CD4-positive, alpha-beta T cell treated with Interleukin-17A for 1 hour (primary cell): Measurements from ENCODE around the gene SH3BGR.
"Not testable (repeated sequence)": the region's sequence is repeated elsewhere in the genome, so short reads cannot be mapped to it uniquely, and the experiment has no call there.

Experiments used
- DNase-seq: peaks from one replicate; pipeline ENCODE4 v3.0.0-alpha.2; 2020

SH3BGR gene

GRCh38 chr21:39451332-39452206 is at the start of gene SH3BGR:
Gene SH3BGR, plus strand, starts transcription at chr21:39451970. Its CDS starts 127 bp downstream, at chr21:39452097.
- no peak for DNase-seq

GRCh38 chr21:39406065-39406464 is 45.7 kb upstream of the SH3BGR start:
- no peak for DNase-seq

DNA sequence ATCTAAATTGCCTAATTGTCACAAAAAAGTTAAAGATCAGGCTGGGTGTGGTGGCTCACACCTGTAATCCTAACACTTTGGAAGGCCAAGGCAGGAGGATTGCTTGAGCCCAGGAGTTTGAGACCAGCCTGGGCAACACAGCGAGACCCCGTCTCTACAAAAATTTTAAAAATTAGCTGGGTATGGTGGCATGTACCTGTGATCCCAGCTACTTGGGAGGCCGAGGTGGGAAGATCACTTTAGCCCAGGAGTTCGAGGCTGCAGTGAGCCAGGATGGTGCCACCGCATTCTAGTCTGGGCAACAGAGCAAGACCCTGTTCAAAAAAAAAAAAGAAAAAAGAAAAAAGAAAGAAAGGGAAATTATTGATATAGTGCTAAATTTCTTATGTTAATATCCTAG is 32.6 kb upstream of the SH3BGR start:
- DNase-seq = not testable (repeated sequence)

DNA sequence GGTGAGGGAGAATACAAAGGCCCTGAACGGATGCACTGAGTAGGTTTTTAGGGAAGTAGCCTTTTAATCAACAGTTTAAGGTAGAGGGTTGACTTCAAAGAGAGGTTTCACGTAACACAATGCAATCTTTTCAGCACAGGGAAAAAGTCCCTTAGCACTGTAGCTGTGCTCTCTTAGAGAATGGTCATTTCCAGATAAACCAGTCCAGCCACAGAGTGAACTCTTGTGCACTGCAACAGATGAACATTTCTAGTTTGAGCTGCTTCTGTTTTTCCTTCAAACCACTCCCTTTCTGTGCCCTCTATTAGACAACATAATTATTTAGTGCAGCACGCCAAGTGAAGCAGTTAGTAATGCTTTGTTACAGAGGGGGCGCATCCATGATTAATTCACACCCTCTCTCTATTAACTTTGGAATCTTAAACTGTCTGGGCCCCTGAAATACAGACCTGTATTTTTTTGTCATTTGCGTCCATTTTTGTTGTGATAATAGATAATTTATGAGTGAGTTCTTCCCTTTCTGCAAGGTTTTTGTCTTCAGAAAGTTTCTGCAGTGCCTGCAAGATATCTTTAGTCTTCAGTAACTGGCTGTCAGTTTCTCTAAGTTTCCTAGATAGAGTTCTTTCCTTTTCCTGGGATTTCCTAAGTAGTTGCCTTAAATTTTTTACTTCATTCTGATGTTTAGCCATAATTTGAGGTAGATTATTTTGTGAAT is 29.1 kb upstream of the SH3BGR start:
- DNase-seq = no peak

DNA sequence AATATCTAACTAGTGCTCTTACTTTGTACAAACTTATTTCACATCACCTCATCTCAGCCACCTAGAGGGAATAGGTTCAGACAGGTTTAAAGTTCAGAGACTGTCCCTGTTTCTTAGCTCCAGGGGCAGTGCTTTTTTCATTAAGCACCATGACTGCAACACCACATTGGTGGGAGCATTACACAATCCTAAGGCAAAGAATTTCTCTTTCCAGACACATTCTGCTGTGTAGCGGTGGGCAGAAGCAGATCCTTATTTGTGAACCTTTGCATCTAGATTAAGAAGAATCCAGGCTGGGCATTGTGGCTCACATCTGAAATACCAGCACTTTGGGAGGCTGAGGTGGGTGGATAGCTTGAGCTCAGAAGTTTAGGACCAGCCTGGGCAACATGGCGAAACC is 22.3 kb upstream of the SH3BGR start:
- DNase-seq = no peak

DNA sequence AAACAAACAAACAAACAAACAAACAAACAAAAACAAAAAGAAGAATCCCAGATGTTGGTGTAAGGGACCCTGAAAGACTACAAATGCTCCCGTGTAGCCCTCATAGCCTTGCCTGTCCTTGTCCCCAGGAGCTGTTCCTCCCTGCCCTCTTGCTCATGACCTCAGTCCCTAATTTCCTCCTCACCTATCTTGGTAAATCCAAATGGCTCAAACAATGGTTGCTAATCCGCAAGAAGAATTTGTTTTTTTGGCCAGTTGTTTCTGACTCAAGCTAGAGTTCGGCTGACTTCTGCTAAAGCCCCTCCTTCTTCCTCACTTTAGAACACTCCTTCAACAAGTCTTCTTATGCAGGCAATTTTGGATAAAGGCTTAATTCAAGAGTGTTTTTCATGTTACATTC is 21.8 kb upstream of the SH3BGR start:
- no peak for DNase-seq

DNA sequence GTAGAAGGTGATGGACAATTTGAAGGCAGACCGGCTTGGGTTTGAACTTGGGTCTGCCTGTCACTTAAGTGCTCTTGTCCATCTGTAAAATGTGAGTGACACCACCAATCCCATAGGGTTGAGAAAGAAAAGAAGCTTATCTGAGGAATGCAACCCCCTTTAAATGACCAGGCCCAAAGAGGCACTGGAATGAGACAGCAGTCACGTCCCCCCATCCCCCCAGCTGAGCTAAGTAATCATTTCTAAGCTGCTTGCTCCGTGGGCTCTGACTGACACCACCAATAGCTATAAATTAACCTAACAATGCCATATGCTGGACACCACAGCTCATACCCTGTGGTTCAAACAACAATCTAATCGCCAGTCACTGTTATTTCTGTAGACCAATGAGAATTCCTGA is 21.3 kb upstream of the SH3BGR start:
- no peak for DNase-seq

DNA sequence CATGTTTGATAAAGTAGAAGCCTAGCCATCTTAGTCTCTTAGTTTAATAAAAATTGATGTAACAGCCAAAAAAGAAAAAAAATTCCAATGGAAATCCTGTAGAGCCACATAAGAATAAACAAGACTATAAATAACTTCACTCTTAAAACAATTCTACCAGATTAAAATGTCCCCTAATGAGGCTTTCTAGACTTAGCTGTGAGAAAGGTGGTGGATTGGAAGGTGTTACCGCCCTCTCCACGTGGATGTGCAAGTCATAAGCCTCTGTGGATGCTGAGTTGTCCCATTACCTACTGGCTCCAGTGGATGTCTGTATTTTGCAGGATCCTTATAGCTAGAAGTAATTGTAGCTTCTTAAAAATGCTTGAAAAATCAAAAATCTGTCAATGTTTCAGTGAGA is 20.8 kb upstream of the SH3BGR start:
- DNase-seq = no peak

DNA sequence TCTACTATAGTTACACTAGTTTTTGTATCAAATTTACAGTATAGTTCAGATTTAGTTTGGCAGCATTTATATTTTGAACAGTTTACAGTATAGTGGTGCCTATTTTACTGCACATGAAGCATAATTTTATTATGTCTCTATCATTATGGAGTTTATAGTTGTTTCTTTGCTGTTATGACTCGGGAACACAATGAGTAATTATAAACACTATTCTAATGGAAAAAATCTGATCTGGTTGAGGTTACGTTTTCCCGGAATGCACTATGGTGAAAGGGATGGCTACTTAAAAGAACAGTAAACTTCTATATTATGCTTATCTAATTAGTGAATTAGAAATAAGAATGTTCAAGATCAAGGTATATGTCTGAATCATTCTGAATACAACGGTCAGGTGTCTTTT is 16.8 kb upstream of the SH3BGR start:
- no peak for DNase-seq

DNA sequence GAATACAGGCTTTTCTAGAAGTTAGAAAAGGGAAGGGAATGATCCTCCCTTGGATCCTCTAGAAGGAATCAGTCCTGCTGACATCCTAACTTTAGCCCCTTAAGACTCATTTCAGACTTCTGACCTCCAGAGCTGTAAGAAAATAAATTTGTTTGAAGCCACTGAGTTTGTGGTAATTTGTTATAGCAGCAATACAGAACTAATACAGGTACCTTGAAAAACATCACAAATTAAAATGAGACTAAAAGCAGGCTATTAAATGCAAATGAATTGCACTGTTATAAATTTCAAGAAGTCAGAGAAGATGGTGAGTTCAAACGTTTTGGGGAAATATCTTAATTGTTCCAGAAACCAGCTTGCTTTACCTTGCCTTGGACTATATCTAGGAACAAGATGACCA is 12.5 kb upstream of the SH3BGR start:
- DNase-seq = no peak

DNA sequence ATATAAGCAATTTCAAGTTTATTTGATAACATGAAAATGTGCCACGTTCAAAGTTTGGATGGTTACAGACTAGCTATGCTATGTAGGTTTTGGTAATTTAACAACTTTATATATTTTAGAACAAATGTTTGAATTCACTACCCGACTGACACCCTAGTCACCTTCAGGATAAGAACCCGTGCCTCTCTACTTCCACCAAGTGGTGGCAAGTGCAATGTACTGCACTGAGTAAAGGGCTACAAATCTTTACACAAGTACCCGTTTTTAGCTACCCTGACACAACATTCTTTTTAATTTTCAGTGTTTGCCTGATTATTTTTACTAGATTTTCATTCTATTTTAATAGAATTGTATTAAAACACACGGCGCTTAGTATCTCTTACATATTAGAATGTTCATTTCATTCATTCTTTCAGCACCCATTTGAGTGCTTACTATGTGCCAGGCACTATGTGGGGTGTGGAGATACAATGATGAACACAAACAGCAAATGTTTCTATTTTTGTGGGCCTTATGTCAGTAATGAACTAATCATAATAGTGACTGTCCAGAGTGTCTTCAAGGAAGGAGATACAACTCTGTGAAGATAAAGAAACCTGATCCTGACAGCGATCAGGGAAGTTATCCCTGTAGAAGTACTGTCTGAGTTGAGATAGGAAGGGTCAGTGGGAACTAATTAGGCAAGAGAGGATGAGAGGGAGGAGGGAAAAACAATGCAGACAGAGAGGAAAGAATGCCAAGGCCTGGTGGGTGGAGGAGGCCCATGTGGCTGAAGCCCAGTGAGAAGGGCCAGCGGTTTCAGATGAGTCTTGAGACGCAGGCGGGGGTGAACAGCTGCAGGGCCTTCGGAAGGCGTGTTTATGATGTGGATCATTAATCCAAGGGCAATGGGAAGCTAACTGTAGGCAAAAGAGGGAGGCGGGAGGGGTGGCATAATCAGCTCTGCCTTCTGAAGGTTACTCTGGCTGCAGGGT is 10.0 kb upstream of the SH3BGR start:
- peak; percentile 60 for DNase-seq

- no peak for DNase-seq
Observed at GRCh38 chr21:39444421-39445180, 7.2 kb upstream of the SH3BGR start.

DNA sequence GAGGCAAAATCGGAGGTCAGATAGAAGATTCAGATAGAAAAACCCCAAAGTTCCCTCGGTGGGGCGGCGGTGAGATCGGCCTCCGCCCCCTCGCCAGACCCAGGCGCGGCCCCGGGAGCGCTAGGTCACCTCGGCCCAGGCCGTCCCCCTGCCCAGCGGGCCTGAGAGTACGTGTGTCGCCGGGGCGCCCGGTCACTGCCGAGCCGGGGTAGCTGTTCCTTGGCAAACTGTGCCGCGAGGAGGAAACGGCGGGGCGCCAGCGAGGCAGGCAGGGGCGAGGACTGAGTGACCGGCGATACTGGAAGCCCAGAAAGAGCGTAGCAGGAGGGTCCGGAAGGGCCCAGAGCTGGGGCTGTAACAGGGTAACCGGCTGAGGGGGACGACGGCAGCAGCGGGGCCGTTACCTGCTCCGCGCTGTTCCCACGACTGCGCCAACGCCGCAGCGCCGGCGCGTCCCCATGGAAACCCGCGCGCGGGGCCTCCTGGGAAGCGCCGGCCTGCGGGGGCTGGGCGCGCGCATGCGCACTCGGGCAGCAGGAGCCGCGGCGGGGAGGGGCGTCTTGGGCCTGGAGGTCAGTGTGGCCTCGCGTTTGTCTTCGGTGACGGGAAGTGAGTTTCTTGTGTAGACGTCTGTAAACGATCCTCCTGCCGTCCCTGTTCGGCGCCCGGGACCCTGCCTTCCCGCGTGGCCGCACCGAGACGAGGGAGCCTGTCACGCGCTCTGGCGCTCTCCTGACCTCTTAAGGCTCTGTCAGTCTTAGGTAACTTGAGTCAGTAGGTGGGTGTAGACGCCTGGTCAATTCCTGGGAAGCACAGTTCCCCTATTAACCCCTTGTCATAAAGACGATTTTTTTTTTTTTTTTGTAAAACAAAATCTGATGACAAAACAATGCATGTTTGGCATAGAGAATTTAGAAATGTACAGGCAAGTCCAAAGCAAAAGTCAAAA is 6.2 kb upstream of the SH3BGR start, which contains the start of gene LCA5L:
LCA5L (minus strand) TSS at position 458 of the 949 bp plus-strand sequence. CDS start 17,285 bp downstream, outside the sequence.
- DNase-seq = peak; percentile 93

DNA sequence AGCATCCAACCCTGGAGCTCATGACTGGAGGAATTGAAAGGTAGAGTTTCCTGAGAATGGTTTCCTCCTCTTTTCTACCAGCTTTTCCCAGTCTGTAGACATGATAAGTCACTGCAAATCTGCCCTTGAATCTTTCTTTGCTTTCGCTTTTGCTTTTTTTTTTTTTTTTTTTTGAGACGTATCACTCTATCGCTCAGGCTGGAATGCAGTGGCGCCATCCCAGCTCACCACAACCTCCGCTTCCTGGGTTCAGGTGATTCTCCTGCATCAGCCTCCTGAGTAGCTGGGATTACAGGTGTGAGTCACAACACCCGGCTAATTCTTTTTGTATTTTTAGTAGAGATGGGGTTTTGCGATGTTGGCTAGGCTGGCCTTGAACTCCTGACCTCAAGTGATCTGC is 4.5 kb upstream of the SH3BGR start:
- no peak for DNase-seq

DNA sequence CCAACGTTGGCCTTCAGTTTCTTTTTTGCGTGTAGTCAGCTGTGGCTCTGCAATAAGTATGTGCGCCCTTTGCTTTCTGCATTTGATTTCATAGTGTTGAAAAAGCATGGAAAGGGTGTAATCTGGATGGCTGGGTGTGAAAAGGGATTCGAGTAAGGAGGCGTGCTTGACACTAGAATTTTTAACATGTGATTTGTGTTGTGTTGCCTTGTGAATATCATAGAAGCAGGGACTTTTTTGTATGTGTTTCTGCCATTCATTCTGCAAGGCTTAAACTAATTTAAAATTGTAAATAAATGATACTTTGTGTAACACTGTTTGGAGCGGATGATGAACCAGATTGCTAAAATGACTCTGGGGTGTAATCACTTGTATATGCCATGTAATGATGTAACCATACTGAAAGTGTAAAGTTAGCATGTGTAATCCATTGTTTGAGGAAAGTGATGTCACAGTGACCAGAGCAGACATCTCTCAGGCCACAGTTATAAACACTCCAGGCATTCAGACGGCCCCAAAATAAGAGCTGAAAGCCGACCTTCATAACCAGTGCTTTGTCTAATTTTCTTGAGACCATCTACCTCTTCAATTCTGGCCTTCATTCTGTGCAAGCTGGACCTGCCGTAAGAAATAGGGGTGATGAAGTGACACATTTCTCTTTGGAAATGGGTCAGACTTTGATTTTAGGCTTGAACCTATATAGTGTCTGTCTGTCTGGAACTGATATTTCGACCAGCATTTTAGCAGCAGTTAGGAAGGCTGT is 618 bp downstream of the SH3BGR start:
- DNase-seq = no peak

DNA sequence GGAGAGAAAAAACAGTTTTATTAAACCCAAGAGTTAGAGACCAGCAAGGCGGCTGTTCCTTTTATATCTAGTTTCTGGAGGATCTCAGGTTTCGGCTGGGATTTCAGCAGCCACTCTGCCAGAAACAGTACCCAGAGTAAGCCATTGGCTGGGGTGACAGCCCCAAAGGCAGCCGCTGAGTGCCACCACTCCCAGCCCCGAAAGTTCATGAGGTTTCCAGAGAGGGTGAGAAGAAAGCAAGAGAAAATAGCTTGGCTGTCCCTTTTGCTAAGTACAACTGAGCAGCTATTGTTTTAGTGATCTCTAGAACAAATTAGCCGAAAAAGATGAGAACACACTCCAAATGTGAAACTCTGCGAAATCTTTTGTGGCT is 1.2 kb downstream of the SH3BGR start:
- no peak for DNase-seq

DNA sequence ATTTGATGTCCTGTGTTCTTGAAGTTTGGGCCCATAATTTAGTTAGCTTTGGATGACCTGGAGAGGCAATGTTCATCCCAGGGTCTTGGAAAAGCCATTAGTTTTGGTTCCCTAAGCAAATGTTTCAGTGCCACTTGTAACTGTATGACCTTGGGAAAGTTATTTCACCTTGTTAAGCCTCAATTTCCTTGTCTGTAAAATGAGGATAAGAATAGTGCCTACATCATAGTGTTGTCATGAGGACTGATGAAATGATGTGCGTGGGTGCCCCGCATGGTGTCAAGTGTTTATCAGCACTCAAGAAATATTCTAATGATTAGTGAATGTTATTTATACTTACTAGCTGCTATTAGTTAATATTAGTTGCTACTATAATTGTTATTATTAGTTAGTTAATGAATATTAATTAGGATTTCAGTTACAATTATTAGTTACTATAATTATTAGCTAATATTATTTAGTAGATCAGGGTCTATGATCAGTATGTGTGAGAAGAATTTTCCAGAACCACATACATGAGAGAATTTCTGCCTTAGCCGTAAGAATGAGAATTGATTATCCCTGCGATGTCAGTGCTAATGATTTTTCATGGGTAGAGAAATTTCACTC is 1.9 kb downstream of the SH3BGR start:
- DNase-seq = no peak

DNA sequence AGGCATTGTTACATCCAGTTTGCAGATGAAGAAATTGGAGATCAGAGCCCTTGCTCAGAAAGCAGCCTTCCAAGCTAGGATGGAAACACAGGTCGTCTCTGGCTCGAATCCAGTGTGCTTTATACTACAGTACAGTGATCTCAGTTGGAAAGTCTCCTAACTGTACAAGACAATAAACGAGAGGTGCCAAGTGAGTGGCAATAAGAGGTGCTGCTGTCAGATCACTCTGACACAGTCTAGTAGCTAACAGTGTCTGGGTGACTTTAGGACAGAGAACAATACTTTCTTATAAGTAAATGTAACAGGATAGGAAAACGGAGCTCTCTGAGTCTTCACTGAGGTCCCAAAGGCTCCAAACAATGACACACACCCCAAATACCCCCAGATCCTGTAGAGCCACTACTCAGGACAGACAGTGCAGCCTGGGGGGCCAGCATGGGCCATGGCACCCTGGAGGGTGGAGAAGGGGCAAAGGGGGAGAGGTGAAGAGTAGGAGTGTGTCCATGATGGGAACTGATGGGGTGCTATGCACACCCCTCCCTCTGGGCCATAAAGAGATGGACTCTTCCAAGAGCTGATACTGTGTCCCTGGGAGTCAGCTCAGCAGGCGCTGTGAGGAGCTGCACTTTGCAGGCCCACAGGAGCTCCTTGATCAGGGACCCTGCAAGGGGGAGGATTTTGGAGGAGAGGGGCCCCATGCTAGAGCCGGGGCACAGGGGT is 3.3 kb downstream of the SH3BGR start:
- no peak for DNase-seq

DNA sequence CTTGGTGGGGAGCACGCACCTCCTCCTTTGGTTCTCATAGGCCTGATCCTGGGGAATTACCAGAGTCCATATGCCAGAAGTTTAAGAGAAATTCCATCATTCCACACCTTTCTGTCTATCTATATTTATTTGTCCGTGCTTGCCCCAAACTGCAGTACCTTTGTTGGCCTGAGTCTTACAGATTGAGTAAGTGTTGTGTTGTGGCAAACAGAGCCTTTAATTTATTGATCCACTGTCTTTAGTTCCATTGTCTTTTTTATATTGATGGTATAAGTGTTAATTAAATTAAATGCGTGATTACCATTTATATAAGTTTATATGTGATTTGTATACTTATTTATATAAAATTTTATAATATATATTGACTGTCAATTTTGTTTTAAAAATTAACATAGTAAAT is 4.9 kb downstream of the SH3BGR start:
- DNase-seq = no peak
